ENCODE measurements around the gene NBPF6. TPM values are rescaled to one million over a fixed set of nuclear protein-coding genes. Genes with fewer than 3 reads are reported as not detected.
A peak's percentile ranks its signal among the peaks of the same experiment; 100 is the strongest.
"Not testable (repeated sequence)": the region's sequence is repeated elsewhere in the genome, so short reads cannot be mapped to it uniquely, and the experiment has no call there.

NBPF6 gene
- total RNA-seq, 1 experiment from 2014 or later: not detected

DNA sequence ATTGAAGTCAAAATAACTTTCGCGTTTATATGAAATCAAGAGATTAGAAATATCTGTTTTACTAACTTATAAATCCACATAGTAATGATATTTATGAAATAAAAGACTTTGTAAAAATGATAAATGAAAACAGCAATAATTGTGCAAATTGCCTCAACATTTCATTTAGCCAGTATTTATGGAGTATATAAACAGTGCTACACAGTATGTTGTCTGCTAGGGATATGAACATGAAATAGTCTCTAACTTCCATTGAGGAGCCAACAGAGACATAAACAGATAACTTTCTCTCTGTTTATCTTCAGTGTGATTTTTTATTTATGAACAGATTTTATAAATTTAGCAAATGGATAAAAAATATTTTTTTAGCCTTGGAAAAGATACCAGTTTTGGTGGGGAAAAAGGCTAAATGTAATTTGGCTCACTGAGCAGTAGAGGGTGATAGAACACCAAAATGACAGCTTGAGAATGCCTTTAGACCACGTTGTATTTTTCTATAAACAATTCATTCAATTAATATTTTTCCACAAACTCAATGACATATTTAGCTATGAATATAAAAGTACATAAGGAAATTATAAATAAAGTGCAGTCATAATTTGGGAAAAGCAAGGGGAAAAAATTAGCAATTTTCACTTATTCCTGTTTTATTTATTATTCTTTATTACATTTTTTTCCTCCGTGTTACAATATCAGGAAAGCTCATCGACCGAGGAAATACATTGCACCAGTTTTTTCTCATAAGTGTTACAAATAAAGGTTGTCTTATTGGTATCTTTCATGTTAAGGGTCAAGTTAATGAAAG lies 62.3 kb downstream of the NBPF6 start:
- Histone ChIP-seq H3K9me3 (replicated peaks) (no peaks in the 10 kb centered on the region), H3K27ac (no peak overlapping the region), H3K36me3 (no peaks in the 10 kb centered on the region), H3K4me1 (replicated peaks) (no peaks in the 10 kb centered on the region), H3K4me3 (no peak overlapping the region), H3K27me3 (replicated peaks) (no peaks in the 10 kb centered on the region; the same call in 1 of the 2 replicates)
- peak in 1 of 2 experiments; percentile 21 for DNase-seq (ENCODE audit: low read depth in 1 of 2, low spot score in 2 of 2)

DNA sequence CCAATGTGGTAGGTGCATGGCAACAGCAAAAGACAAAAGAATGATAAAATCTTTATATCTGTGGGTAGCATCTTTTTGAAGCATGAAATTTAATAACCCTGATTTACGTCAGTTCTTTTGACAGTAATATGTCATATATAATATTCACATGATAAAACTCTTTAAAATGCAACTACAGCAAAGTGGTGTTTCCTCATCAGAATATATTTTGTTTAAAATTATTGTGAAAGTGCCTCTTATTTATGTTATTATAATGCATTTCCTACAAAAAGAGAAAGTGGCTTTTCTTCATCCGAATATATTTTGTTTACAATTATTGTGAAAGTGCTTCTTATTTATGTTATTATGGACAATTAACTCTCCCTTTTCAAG lies 62.9 kb downstream of the NBPF6 start:
- H3K27ac ChIP-seq: no peak overlapping the region
- peaks cover 1% of the 10 kb centered on the region for H3K27me3 ChIP-seq (replicated peaks)
- H3K9me3 ChIP-seq (replicated peaks): no peaks in the 10 kb centered on the region
- no peak overlapping the region for H3K4me3 ChIP-seq
- DNase-seq (ENCODE audit: low read depth in 1 of 2, low spot score in 2 of 2): no peak
- no peaks in the 10 kb centered on the region for H3K4me1 ChIP-seq (replicated peaks)
- H3K36me3 ChIP-seq: no peaks in the 10 kb centered on the region

DNA sequence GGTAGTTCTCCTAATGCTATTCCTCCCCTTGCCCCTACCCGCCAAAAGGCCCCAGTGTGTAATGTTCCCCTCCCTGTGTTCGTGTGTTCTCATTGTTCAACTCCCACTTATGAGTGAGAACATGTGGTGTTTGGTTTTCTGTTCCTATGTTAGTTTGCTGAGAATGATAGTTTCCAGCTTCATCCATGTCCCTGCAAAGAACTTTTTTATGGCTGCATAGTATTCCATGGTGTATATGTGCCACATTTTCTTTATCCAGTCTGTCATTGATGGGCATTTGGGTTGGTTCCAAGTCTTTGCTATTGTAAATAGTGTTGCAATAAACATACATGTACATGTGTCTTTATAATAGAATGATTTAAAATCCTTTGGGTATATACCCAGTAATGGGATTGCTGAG lies 63.8 kb downstream of the NBPF6 start:
- not testable (repeated sequence) for H3K4me1 ChIP-seq (replicated peaks); H3K27ac ChIP-seq; H3K36me3 ChIP-seq; H3K9me3 ChIP-seq (replicated peaks); H3K4me3 ChIP-seq; DNase-seq (ENCODE audit: low read depth in 1 of 2, low spot score in 2 of 2)
- H3K27me3 ChIP-seq (replicated peaks): peaks cover 10% of the 10 kb centered on the region

DNA sequence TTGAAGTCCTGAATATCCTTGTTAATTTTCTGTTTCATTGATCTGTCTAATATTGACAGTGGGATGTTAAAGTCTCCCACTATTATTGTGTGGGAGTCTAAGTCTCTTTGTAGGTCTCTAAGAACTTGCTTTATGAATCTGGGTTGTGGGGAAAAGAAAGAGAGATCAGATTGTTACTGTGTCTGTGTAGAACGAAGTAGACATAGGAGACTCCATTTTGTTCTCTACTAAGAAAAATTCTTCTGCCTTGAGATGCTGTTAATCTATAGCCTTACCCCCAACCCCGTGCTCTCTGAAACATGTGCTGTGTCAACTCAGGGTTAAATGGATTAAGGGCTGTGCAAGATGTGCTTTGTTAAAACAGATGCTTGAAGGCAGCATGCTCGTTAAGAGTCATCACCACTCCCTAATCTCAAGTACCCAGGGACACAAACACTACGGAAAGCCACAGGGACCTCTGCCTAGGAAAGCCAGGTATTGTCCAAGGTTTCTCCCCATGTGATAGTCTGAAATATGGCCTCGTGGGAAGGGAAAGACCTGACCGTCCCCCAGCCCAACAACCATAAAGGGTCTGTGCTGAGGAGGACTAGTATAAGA lies 67.3 kb downstream of the NBPF6 start:
- H3K27me3 ChIP-seq (replicated peaks): peaks cover 27% of the 10 kb centered on the region
- DNase-seq (ENCODE audit: low read depth in 1 of 2, low spot score in 2 of 2); H3K9me3 ChIP-seq (replicated peaks); H3K4me3 ChIP-seq; H3K27ac ChIP-seq; H3K36me3 ChIP-seq; H3K4me1 ChIP-seq (replicated peaks): not testable (repeated sequence)

Other genes with a start within 250 kb of the NBPF6 start
- 100 and 124 TPM in 2 replicates for gene SLC25A24, start 250.0 kb upstream of the NBPF6 start, total RNA-seq (2014; rRNA removed; shearing (Covaris generic))
- not detected in 2 replicates for gene NBPF4, start 206.3 kb upstream of the NBPF6 start, total RNA-seq (2014; rRNA removed; shearing (Covaris generic))
- 25.8 and 32.3 TPM in 2 replicates for gene EEIG2, start 109.8 kb downstream of the NBPF6 start, total RNA-seq (2014; rRNA removed; shearing (Covaris generic))
- 0.58 TPM in 1 of 2 replicates, not detected in the other for gene HENMT1, start 210.8 kb downstream of the NBPF6 start, total RNA-seq (2014; rRNA removed; shearing (Covaris generic))
- gene PRPF38B, start 242.0 kb downstream of the NBPF6 start, total RNA-seq (2014; rRNA removed; shearing (Covaris generic)): 9.1 and 22.1 TPM in 2 replicates

All from SJSA1 (cell line).